Fibroblast of skin of scalp (primary cell): ENCODE data around the gene LHPP.
A peak's percentile ranks its signal among the peaks of the same experiment; 100 is the strongest.
"Not testable (repeated sequence)": the region's sequence is repeated elsewhere in the genome, so short reads cannot be mapped to it uniquely, and the experiment has no call there.

ENCODE experiments used
- DNase-seq: peaks from one replicate; pipeline ENCODE4 v3.0.0-alpha.2; 2013

LHPP gene

GRCh38 chr10:124575107-124576035 is 113.7 kb downstream of the LHPP start:
- no peak for DNase-seq

- no peak for DNase-seq
Measured at GRCh38 chr10:124576526-124577420, 115.2 kb downstream of the LHPP start.

GRCh38 chr10:124577651-124578050 is 116.0 kb downstream of the LHPP start:
- DNase-seq = no peak

DNA sequence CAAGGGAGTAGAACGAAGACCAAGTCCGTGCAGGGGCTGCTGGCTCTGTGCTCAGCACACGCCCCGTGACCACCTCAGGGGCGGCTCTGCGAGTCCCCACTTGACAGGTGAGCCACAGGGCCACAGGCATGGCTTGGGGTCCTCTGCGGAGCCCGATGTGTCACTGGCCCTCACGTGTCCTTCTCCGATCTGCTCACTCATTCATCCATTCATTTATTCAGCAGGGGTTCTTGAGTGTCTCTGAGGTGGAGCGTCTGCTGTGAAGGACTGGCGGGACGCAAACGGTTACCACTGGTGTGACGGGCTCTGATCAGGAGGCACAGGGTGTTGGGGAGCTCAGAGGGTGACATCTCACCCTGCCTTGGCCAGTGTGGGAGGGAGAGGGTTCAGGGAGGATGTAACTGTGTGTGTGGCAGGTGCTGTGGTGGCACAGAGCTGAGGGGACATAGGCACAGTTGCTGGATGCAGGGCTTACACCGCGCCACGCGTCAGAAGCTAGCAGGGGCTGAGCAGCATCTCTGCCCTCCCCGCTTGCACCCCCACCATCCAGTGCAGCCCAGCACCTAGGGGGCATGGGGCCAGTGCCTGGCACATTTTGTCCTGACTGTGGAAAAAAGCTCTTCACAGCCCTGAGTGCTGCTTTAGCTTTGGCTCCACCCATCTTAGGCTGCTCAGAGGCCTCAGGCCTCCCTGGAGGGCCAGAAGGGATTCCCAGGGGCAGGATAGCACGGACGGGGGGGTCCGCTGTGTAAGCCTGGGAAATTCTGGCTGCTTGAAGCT is 116.8 kb downstream of the LHPP start:
- DNase-seq = no peak

DNA sequence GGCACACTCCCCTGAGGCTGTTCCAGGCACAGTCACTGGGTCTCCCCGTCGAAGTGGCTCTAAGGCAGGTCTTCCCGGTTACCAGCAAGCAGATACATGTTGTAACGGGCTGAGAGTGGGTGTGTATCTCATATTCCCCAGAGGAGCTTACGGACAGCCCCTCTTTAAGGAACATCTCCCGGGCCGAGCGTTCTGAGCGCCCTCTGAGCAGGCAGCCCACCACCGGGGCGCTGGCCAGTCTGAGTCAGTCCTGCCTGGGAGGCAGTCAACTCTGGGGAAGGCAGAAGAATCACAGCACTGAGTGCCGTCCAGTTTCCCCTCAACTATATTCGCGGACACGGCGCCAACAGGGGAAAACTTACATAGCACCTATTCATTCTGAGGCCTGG is 117.4 kb downstream of the LHPP start:
- no peak for DNase-seq

DNA sequence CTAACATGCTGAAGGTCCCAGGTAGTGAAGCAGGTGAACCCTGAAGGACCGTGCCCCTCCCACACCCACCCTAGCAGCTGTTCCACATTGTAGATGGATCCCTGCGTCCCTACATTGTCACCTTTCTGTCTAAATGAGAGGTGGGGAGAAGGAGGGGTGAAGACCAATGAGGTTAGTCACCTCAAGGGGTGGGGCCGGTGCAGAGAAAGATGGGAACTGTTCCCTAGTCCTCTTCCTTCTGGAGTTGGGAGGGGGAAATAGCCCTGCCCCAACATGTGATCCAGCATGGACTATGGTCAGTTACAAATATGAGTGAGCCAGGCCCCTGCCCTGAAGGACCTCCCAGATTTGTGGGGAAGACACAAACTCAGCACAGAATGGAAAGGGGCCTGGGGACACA is 124.5 kb downstream of the LHPP start:
- DNase-seq = no peak

- no peak for DNase-seq
Measured at GRCh38 chr10:124587811-124588211, 126.2 kb downstream of the LHPP start.

- DNase-seq = not testable (repeated sequence)
Measured at GRCh38 chr10:124588341-124588735, 126.7 kb downstream of the LHPP start.

GRCh38 chr10:124588736-124589490 is 127.3 kb downstream of the LHPP start:
- no peak for DNase-seq

DNA sequence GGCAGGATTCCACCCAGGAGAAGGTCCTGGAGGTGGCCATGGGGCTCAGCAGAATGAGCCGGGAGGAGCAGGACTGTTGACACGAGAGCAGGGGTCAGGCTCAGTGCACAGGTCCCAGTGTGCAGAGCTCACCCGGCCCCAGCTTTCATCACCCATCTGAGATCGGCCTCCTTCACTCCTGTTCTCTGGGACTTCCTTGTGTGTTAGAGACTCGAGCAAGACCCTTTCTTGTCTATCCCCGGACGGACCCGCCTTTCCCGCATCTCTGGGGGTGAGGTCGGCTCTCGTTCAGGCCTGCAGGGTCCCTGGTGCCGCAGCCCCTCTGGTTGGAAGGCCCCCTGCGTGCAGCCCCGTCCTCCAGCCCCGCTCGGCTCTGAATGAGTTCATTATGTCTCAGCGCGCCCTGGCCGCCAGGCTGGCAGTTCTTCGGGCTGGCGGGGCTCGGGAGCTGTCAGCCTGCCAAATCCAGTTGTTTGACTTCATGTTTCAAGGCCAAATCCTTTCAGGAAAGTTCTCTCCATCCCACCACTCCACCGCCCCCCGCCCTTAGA is 127.9 kb downstream of the LHPP start:
- DNase-seq = peak; percentile 17

DNA sequence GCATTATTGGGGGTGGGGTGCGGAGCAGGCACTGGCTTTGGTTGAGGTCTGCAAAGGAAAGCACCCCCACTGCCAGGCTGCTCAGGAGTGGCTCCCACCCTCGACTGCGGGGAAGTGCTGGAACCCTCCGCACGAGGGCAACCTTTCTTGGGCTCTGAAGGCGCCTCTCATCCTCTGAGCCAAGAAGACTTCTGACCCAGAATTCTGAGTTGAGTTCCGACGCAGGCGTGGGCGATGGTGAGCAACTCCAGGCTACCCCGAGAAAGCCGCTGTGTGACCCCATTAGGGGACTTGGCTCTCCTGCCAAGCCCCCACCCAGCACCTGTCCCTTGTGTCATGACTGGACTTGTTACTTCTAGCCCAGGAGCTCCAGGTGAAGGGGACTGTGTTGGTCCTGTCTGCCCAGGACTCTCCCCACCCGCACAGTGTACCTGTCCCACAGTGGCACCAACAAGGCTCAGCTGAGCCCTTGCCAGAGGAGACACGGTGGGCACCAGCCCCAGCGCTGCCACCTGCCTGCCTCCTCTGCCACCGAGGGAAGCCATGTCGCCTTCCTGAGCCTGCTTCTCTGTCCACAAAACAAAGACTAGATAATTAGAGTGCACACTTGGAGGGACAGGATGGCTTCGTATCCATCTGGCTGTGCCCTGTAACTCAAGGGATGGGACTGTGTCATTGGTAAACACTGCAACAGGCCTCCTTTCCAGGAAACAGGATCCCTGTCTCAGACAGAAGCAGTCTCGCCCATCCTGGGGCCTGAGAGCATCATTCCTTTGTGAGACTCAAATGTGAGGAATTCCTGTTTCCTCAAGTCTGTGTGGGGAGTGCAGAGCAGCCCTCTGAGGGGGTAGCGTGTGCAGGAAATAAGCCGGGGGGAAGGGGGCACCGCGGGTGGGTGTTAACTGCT is 128.8 kb downstream of the LHPP start:
- no peak for DNase-seq

DNA sequence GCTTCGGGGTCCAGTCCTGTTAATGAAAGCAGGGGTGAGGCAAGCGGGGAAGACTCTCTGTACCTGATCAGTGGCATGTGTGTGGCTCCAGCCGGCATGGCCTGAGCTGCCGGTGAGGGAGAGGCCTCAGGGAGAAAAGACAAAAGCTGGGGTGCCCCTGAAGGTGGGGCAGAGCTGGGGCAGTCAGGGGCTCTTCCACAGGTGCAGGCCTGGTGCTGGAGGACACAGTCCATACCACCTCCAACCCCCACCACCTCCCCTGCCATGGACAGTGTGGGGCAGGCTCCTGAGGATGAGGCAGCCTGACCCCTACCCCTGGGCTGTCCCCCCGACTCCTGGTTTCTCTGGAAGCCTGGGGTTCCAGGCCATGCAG is 129.5 kb downstream of the LHPP start:
- DNase-seq = no peak

GRCh38 chr10:124592101-124592500 is 130.5 kb downstream of the LHPP start:
- no peak for DNase-seq

- no peak for DNase-seq
Measured at GRCh38 chr10:124592736-124593430, 131.3 kb downstream of the LHPP start.

GRCh38 chr10:124593431-124593985 is 131.9 kb downstream of the LHPP start:
- no peak for DNase-seq

- no peak for DNase-seq
Measured at GRCh38 chr10:124594240-124594639, 132.6 kb downstream of the LHPP start.

- DNase-seq = no peak
Measured at GRCh38 chr10:124595143-124595883, 133.7 kb downstream of the LHPP start.

GRCh38 chr10:124596116-124596785 is 134.6 kb downstream of the LHPP start:
- DNase-seq = no peak
